CD4-positive, alpha-beta memory T cell (primary cell): ENCODE data around the gene C3AR1. TPM values are rescaled to one million over a fixed set of nuclear protein-coding genes. Genes with fewer than 3 reads are reported as not detected.
A peak's percentile ranks its signal among the peaks of the same experiment; 100 is the strongest.
"Not testable (repeated sequence)": the region's sequence is repeated elsewhere in the genome, so short reads cannot be mapped to it uniquely, and the experiment has no call there.

Source experiments
- CTCF ChIA-PET: fragments of 350-600 bp; sonication (Branson Sonifier 250); formaldehyde crosslinking; loops from one replicate; lab custom pipeline; 2021; ENCODE audit warnings: inconsistent platforms; ENCODE audit not compliant: partially characterized antibody; lab: Charles Lee
- POLR2A ChIA-PET: fragments of 350-600 bp; sonication (Branson Sonifier 250); formaldehyde crosslinking; loops from one replicate; lab custom pipeline; 2021; ENCODE audit not compliant: partially characterized antibody; lab: Charles Lee
- DNase-seq, 5 donors: peaks; one replicate each; pipeline versions ENCODE4 v3.0.0 to v3.0.0-alpha.2; 2020 to 2022; ENCODE audit warnings: mixed read lengths in 1 of 5
- H3K27ac ChIP-seq: one replicate; pipeline ENCODE4 v1.7.0; 2013; ENCODE audit warnings: low read depth, low read length
- H3K27me3 ChIP-seq: 2 replicates; pipeline ENCODE4 v1.7.0; 2013; ENCODE audit warnings: mild to moderate bottlenecking, low read length, moderate library complexity; ENCODE audit not compliant: insufficient read depth
- H3K36me3 ChIP-seq: 2 replicates; pipeline ENCODE4 v1.7.0; 2013; ENCODE audit warnings: mild to moderate bottlenecking, low read length, moderate library complexity; ENCODE audit not compliant: insufficient read depth
- H3K4me1 ChIP-seq: 2 replicates; pipeline ENCODE4 v1.7.0; 2013; ENCODE audit warnings: mild to moderate bottlenecking, low read length, moderate library complexity; ENCODE audit not compliant: insufficient read depth
- H3K4me3 ChIP-seq, 2 donors: one replicate each; pipeline ENCODE4 v1.7.0; 2013; ENCODE audit warnings: low read length in 2 of 2, mild to moderate bottlenecking in 1 of 2
- H3K9me3 ChIP-seq, 2 donors: one replicate each; pipeline ENCODE4 v1.7.0; 2013; ENCODE audit warnings: low read length in 2 of 2, control low read depth in 1 of 2; ENCODE audit not compliant: control insufficient read depth in 1 of 2
- H3K27ac Mint-ChIP-seq, 7 donors: one replicate each; pipeline ENCODE4 v1.8.0; 2020 to 2021; ENCODE audit warnings: mixed read lengths in 7 of 7, mild to moderate bottlenecking in 6 of 7, inconsistent platforms in 3 of 7, moderate library complexity in 3 of 7
- H3K27me3 Mint-ChIP-seq, 2 donors: one replicate each; pipeline ENCODE4 v1.8.0; 2020 to 2021; ENCODE audit warnings: mixed read lengths in 2 of 2
- H3K36me3 Mint-ChIP-seq, 2 donors: one replicate each; pipeline ENCODE4 v1.8.0; 2020 to 2021; ENCODE audit warnings: mixed read lengths in 2 of 2, inconsistent platforms in 1 of 2, mild to moderate bottlenecking in 1 of 2
- H3K4me1 Mint-ChIP-seq, 4 donors: one replicate each; pipeline ENCODE4 v1.8.0; 2020 to 2021; ENCODE audit warnings: mixed read lengths in 4 of 4, mild to moderate bottlenecking in 1 of 4
- H3K4me3 Mint-ChIP-seq, 8 donors: one replicate each; pipeline ENCODE4 v1.8.0; 2020 to 2021; ENCODE audit warnings: mixed read lengths in 8 of 8, mild to moderate bottlenecking in 7 of 8, moderate library complexity in 6 of 8, inconsistent platforms in 3 of 8
- H3K9me3 Mint-ChIP-seq, 8 donors: one replicate each; pipeline ENCODE4 v1.8.0; 2020 to 2021; ENCODE audit warnings: mixed read lengths in 8 of 8, mild to moderate bottlenecking in 5 of 8, inconsistent platforms in 3 of 8, moderate library complexity in 1 of 8
- intact Hi-C: fragments of 100-400 bp; cut with micrococcal nuclease; formaldehyde crosslinking; loops from one replicate; pipeline ENCODE4 v1.15.1; 2023
- polyA plus RNA-seq, 2 donors: library from polyadenylated mRNA; unstranded; fragments of 300-500 nt; fragmentation: Illumina TruSeq; gene quantifications; one replicate each; pipeline ENCODE4 v1.2.3, GENCODE V29; 2021
- total RNA-seq, 2 experiments: library from RNA; stranded (reverse); gene quantifications; one replicate each; pipeline ENCODE4 v1.2.3, GENCODE V29; 2021

Gene C3AR1
- total and polyA plus RNA-seq, 4 experiments from 2014 or later = 4.6 to 10.6 (median 7.3) TPM

DNA sequence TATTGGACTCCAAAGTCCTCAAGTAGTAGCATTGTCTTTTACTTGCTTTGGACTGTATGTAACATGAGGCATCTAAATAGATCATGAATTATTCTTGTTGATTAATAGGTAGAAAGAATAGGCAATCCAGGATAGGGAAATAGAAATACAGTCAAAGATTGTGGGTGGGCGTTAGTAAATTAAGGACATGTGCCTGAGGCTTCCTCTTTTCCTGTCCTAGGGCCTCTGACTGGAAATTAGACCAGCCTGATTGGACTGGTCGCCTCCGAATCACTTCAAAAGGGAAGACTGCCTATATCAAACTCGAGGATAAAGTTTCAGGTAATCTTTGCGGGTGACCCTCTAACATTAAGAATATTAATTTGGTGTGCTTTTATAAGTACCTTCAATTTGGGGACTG is 23.6 kb upstream of the C3AR1 start:
- H3K27me3 ChIP-seq = no peaks in the 10 kb centered on the region
- H3K4me3 ChIP-seq = no peak overlapping the region
- Mint-ChIP-seq H3K27me3 (no peaks in the 10 kb centered on the region), H3K4me1 (peaks cover 28 to 48% (median 30%) of the 10 kb centered on the region in 4 donors), H3K9me3 (no peaks in the 10 kb centered on the region), H3K27ac (peak overlapping the region; percentile 13 to 96 (median 68)), H3K36me3 (peaks cover 55 to 58% of the 10 kb centered on the region in 2 donors), H3K4me3 (no peak overlapping the region)
- CTCF ChIA-PET = no interaction called here
- no peak overlapping the region for H3K27ac ChIP-seq
- H3K4me1 ChIP-seq = peaks cover 48% of the 10 kb centered on the region
- intact Hi-C loops = no loop called here
- no peak for DNase-seq
- peaks cover 42% of the 10 kb centered on the region for H3K36me3 ChIP-seq
- H3K9me3 ChIP-seq = no peaks in the 10 kb centered on the region
- POLR2A ChIA-PET = no interaction called here

DNA sequence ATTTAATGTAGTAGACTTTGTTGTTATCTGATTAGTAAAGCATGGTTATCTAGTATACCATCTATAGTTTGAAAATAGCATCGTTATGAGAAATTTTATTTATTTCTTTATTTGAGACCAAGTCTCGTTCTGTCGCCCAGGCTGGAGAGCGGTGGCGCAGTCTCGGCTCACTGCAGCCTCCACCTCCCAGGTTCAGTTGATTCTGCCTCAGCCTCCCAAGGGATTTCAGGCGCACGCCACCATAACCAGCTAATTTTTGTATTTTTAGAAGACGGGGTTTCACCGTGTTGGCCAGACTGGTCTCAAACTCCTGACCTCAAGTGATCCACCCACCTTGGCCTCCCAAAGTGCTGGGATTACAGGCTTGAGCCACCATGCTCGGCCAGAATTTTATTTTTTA is 23.1 kb upstream of the C3AR1 start:
- Histone ChIP-seq H3K4me1 (peaks cover 53% of the 10 kb centered on the region), H3K36me3 (peaks cover 38% of the 10 kb centered on the region), H3K27ac (peak overlapping the region; percentile 58)
- Mint-ChIP-seq H3K27ac (peak overlapping the region in 6 of 7 donors; percentile 85 to 96 (median 94)), H3K36me3 (peaks cover 51 to 58% of the 10 kb centered on the region in 2 donors), H3K4me1 (peaks cover 32 to 52% (median 34%) of the 10 kb centered on the region in 4 donors), H3K4me3 (peak overlapping the region in 3 of 8 donors; percentile 80 to 86 (median 82))
- H3K9me3 Mint-ChIP-seq, H3K27me3 Mint-ChIP-seq, H3K9me3 ChIP-seq, H3K27me3 ChIP-seq, intact Hi-C loops, H3K4me3 ChIP-seq, DNase-seq: not testable (repeated sequence)
- CTCF ChIA-PET = interaction anchor here (0.9 to 1.1 kb wide), 3 partner anchors 10 to 95 kb away, joined by 3 to 4 read pairs (median 3); no protein-coding TSS in a partner anchor
- POLR2A ChIA-PET = interaction anchor here (1.2 to 2.6 kb wide), 4 partner anchors 11 to 62 kb away, joined by 6 to 11 read pairs (median 8); partner anchors contain the start of genes C3AR1 and FOXJ2

DNA sequence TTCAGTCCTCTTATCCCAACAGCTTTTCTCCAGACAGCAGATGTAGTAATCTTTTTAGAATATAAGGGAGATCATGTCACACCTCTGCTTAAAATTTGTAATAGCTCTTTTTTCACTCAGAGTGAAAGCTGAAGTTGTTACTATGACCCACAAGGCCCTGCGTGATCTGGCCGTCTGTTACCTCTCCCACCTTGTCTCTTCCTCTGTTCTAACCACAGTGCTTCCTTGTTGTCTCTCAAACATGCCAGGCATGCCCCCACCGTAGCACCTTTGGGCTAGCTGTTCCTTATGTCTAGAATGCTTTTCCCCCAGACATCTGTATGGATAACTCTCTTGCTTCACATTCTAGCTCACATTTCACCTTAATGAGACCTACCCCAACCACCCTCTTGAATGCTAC is 22.4 kb upstream of the C3AR1 start:
- peak overlapping the region in 1 of 2 donors; percentile 26 for H3K4me3 ChIP-seq
- POLR2A ChIA-PET = interaction anchor here (1.1 to 2.6 kb wide), 5 partner anchors 10 to 153 kb away, joined by 3 to 11 read pairs (median 7); partner anchors contain the start of genes C3AR1, FOXJ2 and SLC2A3
- peaks cover 37% of the 10 kb centered on the region for H3K36me3 ChIP-seq
- H3K27me3 ChIP-seq = no peaks in the 10 kb centered on the region
- Mint-ChIP-seq H3K4me1 (peaks cover 37 to 59% (median 41%) of the 10 kb centered on the region in 4 donors), H3K9me3 (no peaks in the 10 kb centered on the region), H3K27me3 (no peaks in the 10 kb centered on the region), H3K36me3 (peaks cover 46 to 57% of the 10 kb centered on the region in 2 donors), H3K4me3 (peak overlapping the region; percentile 70 to 86 (median 82)), H3K27ac (peak overlapping the region; percentile 85 to 96 (median 94))
- peaks cover 60% of the 10 kb centered on the region for H3K4me1 ChIP-seq
- no peaks in the 10 kb centered on the region for H3K9me3 ChIP-seq
- peak overlapping the region; percentile 58 for H3K27ac ChIP-seq
- DNase-seq = peak; percentile 35 to 65 (median 52)
- CTCF ChIA-PET = interaction anchor here (0.9 to 3.0 kb wide), 10 partner anchors 10 to 229 kb away, joined by 3 to 11 read pairs (median 4); partner anchors contain the start of gene SLC2A3
- intact Hi-C loops = no loop called here

DNA sequence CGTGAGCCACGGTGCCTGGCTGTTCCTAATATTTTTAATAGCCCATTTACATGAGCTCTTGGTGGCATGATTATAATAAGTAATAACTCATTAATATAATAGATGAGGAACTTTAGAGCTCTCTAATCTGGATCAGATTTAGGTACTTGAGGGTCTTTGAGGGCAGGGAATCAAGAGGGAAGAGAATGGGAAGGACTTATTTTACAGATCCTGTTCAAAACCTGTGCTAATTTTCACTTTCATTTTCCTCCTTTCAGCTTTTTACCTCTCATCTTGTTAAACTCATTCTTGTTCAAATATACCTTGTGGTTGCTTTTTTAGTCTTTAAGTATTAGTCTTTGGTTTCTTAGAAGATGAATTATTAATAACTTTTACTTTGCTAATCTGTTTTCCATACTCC is 21.5 kb upstream of the C3AR1 start:
- Histone ChIP-seq H3K4me1 (peaks cover 69% of the 10 kb centered on the region), H3K27me3 (no peaks in the 10 kb centered on the region), H3K27ac (peak overlapping the region; percentile 58), H3K36me3 (peaks cover 29% of the 10 kb centered on the region), H3K9me3 (no peaks in the 10 kb centered on the region), H3K4me3 (peak overlapping the region in 1 of 2 donors; percentile 26)
- intact Hi-C loops = no loop called here
- DNase-seq = no peak
- Mint-ChIP-seq H3K27me3 (peaks cover 0 to under 1% of the 10 kb centered on the region in 2 donors), H3K36me3 (peaks cover 39 to 54% of the 10 kb centered on the region in 2 donors), H3K4me3 (peak overlapping the region; percentile 70 to 86 (median 82)), H3K9me3 (no peaks in the 10 kb centered on the region), H3K4me1 (peaks cover 40 to 68% (median 46%) of the 10 kb centered on the region in 4 donors), H3K27ac (peak overlapping the region; percentile 85 to 96 (median 94))
- POLR2A ChIA-PET = interaction anchor here (1.0 to 2.6 kb wide), 7 partner anchors 19 to 225 kb away, joined by 3 to 11 read pairs (median 3); partner anchors contain the start of genes C3AR1 and FOXJ2
- CTCF ChIA-PET = interaction anchor here (0.7 to 3.0 kb wide), 7 partner anchors 9 to 1049 kb away, joined by 3 to 12 read pairs (median 5); partner anchors contain the start of gene SLC2A3

DNA sequence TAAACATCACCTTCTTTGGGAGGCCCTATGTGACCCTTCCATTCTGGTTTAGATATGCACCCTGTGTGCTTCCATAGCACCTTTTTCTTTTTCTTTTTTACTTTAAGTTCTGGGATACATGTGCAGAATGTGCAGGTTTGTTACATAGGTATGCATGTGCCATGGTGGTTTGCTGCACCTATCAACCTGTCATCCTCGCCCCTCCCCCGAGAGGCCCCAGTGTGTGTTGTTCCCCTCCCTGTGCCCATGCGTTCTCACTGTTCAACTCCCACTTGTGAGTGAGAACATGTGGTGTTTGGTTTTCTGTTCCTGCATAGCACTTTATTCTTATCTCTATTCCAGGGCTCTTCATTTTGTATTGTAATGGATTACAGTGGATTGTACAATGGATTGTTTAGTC is 18.2 kb upstream of the C3AR1 start:
- H3K9me3 ChIP-seq, H3K4me3 ChIP-seq, H3K36me3 ChIP-seq, CTCF ChIA-PET, H3K27me3 Mint-ChIP-seq, H3K27me3 ChIP-seq, DNase-seq, H3K9me3 Mint-ChIP-seq: not testable (repeated sequence)
- H3K36me3 Mint-ChIP-seq = peaks cover 7 to 31% of the 10 kb centered on the region in 2 donors
- peaks cover 51 to 82% (median 67%) of the 10 kb centered on the region in 4 donors for H3K4me1 Mint-ChIP-seq
- peak overlapping the region; percentile 73 to 98 (median 81) for H3K4me3 Mint-ChIP-seq
- peak overlapping the region; percentile 79 to 96 (median 89) for H3K27ac Mint-ChIP-seq
- POLR2A ChIA-PET = interaction anchor here (0.6 to 1.5 kb wide), 2 partner anchors 12 to 14 kb away, joined by 3 read pairs; no protein-coding TSS in a partner anchor
- H3K4me1 ChIP-seq = peaks cover 85% of the 10 kb centered on the region
- intact Hi-C loops = loop anchor here (5.0 kb wide), 1 partner anchor 442 kb away; no protein-coding TSS in a partner anchor
- H3K27ac ChIP-seq = peak overlapping the region; percentile 84

DNA sequence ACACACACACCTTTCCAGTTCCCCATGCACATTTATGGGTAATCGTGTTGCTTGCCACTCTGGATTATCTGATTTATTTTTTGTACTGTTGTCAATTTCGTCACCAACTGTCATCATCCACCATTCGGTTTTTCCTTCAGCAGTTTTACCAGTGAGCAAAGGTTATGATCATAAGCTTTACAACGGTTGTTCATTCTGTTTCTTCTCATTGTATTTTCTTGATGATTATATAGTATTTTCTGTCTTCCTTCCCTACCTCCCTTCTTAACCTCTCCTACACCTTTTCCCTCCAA is 16.6 kb upstream of the C3AR1 start:
- Mint-ChIP-seq H3K4me3 (peak overlapping the region; percentile 86 to 99 (median 98)), H3K27me3 (peaks cover 0 to 2% of the 10 kb centered on the region in 2 donors), H3K4me1 (peaks cover 44 to 84% (median 65%) of the 10 kb centered on the region in 4 donors), H3K9me3 (peaks cover 0 to 2% (median 0%) of the 10 kb centered on the region in 8 donors), H3K27ac (peak overlapping the region; percentile 96 to 99 (median 97)), H3K36me3 (peaks cover 7 to 26% of the 10 kb centered on the region in 2 donors)
- H3K4me3 ChIP-seq = peak overlapping the region; percentile 75 to 96
- intact Hi-C loops = loop anchor here (1.0 to 5.0 kb wide), 6 partner anchors 50 to 894 kb away; partner anchors contain the start of genes FOXJ2, PEX5 and SLC2A3
- DNase-seq = no peak
- ChIA-PET POLR2A (interaction anchor here (0.6 to 2.6 kb wide), 7 partner anchors 9 to 150 kb away, joined by 3 to 21 read pairs (median 4); partner anchors contain the start of gene C3AR1), CTCF (interaction anchor here (0.8 to 8.1 kb wide), 2 partner anchors 47 to 151 kb away, joined by 3 to 85 read pairs; partner anchors contain the start of gene FOXJ2)
- H3K9me3 ChIP-seq = no peaks in the 10 kb centered on the region
- H3K27ac ChIP-seq = peak overlapping the region; percentile 84
- H3K4me1 ChIP-seq = peaks cover 74% of the 10 kb centered on the region
- no peaks in the 10 kb centered on the region for H3K36me3 ChIP-seq
- H3K27me3 ChIP-seq = no peaks in the 10 kb centered on the region
